Jurkat, Clone E6-1 (cell line): Measurements from ENCODE around the gene TMEM39A. TPM values are rescaled to one million over a fixed set of nuclear protein-coding genes. Genes with fewer than 3 reads are reported as not detected.

Experiments used
- DNase-seq: peaks from one replicate; pipeline ENCODE4 v3.0.0-alpha.2; 2011; ENCODE audit warnings: low read depth, low spot score
- H3K4me3 ChIP-seq: 2 replicates; pipeline ENCODE4 v1.5.1; 2011; ENCODE audit warnings: mild to moderate bottlenecking, low read length, control low read depth, moderate library complexity
- polyA plus RNA-seq: library from polyadenylated mRNA; unstranded; fragments of >200 nt; gene quantifications from one replicate; pipeline ENCODE4 v1.2.1, GENCODE V29; 2012; ENCODE audit warnings: missing spikeins; ENCODE audit not compliant: insufficient read length, insufficient read depth

The TMEM39A gene, protein sequence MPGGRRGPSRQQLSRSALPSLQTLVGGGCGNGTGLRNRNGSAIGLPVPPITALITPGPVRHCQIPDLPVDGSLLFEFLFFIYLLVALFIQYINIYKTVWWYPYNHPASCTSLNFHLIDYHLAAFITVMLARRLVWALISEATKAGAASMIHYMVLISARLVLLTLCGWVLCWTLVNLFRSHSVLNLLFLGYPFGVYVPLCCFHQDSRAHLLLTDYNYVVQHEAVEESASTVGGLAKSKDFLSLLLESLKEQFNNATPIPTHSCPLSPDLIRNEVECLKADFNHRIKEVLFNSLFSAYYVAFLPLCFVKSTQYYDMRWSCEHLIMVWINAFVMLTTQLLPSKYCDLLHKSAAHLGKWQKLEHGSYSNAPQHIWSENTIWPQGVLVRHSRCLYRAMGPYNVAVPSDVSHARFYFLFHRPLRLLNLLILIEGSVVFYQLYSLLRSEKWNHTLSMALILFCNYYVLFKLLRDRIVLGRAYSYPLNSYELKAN
- 29.3 TPM for polyA plus RNA-seq

GRCh38 chr3:119463171-119464169 lies at the start of gene TMEM39A:
Gene TMEM39A, minus strand, starts transcription at chr3:119463615. Its CDS starts 1,541 bp downstream, at chr3:119462074.
- H3K4me3 ChIP-seq = peak within 1 kb of the TSS; percentile 91
- DNase-seq = peak; percentile 94

DNA sequence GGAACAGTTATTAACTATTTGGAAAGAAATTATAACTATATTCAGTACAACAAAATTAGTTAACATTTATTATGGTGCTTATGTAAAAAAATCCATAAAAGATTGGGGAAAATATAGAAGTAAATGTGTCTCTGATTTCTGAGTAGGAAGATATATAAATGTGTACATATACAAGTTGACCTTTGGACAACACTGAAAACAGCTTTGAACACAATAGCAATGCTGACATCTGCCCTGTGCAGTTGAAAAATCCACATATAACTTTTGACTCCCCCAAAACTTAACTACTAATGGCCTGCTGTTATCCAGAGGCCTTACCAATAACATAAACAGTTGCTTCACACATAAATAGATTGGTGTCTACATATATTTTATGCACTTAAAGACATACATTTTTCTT lies 47.3 kb upstream of the TMEM39A start:
- no peak overlapping the region for H3K4me3 ChIP-seq
- DNase-seq = no peak

DNA sequence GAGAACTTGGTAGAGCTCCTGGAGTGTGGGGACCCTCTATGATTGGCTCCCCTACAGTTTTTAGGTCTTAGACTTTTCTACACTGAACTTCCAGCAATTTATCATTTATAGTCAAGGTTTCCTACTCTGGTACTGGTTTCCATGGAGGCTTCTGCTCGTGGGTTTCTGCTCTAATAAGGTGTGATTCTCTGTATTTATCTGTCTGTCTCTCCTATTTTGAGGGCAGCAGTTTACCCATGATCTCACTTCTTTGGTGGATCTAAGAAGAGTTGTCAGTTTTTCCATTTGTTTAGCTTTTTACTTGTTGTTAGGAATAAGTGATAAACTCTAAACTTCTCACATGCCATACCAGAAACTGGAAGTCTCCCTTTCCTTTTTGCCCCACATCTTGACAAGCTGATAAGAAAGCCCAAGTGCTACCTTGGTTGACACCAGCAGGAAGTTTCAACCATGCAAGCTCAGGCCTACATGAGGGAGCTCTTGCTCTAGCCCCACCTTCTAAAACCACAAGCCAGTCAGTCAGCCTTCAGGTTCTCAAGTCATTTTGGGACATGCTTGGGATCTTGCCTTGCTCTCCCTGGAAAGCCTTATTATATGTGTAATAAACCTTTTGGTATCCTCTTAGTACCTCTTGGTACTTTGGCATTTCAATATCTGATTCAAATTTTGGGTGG lies 44.9 kb upstream of the TMEM39A start:
- peak; percentile 81 for DNase-seq
- no peak overlapping the region for H3K4me3 ChIP-seq

GRCh38 chr3:119507404-119507803 lies 44.0 kb upstream of the TMEM39A start:
- H3K4me3 ChIP-seq = no peak overlapping the region
- DNase-seq = no peak

DNA sequence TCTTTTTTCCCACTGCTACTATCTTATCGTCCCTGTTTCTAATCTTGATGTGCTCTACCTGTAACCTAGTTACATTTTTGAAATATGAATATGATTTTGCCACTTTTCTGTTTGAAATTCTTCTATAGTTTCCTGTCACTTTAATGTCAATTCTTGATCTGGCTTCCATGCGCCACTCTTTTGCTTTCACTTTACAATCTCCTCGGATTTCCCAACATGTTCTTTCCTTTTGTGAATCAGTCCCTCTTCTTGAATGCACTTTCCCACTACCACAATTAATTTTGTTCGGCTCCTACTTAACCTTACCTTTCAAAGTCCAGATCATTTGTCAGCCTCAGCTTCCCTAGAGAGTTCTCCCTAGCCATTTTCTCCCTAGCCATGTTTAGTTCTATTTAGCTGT lies 43.2 kb upstream of the TMEM39A start:
- peak overlapping the region; percentile 30 for H3K4me3 ChIP-seq
- peak; percentile 6 for DNase-seq

- no peak for DNase-seq
- no peak overlapping the region for H3K4me3 ChIP-seq
Measured at GRCh38 chr3:119500901-119501300, 37.5 kb upstream of the TMEM39A start.

DNA sequence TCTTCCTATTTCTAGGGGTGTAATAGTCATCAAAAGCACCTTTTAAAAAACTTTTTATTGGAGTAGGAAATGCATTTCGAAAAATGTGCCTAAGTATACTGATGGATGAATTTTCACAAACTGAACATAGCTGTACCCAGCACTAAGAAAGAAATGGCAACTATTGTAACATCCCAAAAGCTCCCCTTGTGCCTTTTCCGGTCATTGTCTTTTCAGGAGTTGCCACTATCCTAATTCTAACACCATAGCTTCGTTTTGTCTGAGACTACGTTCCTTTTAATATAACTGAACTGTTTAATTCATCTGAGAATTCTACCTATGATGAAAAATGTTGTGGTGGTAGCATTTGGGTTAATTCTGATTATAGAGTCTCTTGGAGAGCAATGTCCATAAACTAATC lies 36.9 kb upstream of the TMEM39A start:
- H3K4me3 ChIP-seq = no peak overlapping the region
- DNase-seq = no peak

DNA sequence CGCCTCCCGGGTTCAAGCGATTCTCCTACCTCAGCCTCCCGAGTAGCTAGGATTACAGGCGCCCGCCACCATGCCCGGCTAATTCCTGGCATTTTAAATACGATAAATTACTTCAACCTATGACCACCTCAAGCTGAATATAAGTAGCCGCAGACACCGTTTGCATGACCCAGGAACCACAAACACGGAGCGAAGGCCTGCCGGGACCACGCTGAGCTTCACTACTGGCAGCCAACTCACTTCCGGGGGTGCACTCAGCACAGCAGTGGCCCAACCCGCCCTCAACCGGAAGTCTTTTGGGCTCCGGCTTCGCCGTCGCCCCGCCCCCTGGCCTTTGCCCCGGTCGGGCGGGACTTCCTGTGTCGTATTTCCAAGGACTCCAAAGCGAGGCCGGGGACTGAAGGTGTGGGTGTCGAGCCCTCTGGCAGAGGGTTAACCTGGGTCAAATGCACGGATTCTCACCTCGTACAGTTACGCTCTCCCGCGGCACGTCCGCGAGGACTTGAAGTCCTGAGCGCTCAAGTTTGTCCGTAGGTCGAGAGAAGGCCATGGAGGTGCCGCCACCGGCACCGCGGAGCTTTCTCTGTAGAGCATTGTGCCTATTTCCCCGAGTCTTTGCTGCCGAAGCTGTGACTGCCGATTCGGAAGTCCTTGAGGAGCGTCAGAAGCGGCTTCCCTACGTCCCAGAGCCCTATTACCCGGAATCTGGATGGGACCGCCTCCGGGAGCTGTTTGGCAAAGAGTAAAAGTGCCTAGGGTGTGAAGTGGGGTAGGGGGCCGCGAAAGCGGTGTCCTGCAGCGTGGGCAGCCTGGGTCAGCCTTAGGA lies 35.0 kb upstream of the TMEM39A start, which contains the start of gene TIMMDC1:
TIMMDC1 (plus strand) TSS at position 362 of the 826 bp plus-strand sequence; CDS start at position 549, 187 bp downstream.
- peak; percentile 95 for DNase-seq
- peak within 1 kb of the TSS; percentile 98 for H3K4me3 ChIP-seq

GRCh38 chr3:119497820-119498185 lies 34.4 kb upstream of the TMEM39A start:
- DNase-seq = peak; percentile 11
- H3K4me3 ChIP-seq = peak overlapping the region; percentile 98

GRCh38 chr3:119494597-119494996 lies 31.2 kb upstream of the TMEM39A start:
- DNase-seq = no peak
- no peak overlapping the region for H3K4me3 ChIP-seq

- no peak overlapping the region for H3K4me3 ChIP-seq
- no peak for DNase-seq
Measured at GRCh38 chr3:119492810-119493209, 29.4 kb upstream of the TMEM39A start.

- no peak overlapping the region for H3K4me3 ChIP-seq
- DNase-seq = no peak
Measured at GRCh38 chr3:119492128-119492527, 28.7 kb upstream of the TMEM39A start.

DNA sequence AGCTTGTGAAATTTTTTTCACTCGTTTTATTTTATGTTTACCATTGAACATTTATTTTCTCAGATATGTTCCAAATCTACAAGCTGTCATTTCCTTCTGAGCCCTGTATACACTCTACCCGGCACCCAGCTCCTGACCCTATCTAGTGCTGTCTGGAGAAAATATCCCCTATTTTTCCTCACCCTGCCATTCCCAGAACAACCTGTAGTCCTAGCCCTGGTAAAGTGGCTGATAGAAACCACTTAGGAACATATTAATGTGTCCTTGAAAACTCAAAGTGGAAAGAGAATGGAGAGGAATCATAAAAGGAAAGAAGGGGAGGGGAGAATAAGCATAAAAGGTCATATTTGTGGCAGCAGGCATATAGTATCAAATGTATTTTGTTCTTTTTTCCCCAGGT lies 26.7 kb upstream of the TMEM39A start:
- no peak for DNase-seq

DNA sequence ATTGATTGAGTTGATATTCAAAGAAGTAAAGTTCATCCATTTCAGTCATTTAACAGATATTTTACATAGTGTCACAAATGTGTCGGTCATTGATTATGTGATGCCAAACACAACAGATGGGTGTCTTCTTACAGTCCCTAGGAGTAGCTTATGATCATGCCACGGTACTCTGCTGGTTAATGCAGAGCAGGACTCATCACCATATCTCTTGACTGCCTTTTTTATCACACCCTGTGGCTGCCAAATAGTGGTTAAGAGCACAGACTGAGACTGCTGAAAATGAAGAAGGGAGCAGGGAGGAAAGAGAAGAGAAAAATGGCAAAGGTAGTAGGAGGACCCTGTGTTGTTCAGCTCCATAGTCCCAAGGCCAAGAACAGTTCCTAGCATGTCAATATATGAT lies 22.1 kb upstream of the TMEM39A start:
- no peak for DNase-seq
- no peak overlapping the region for H3K4me3 ChIP-seq

More for the DNA sequence above, 26.7 kb upstream of the TMEM39A start:
- H3K4me3 ChIP-seq = no peak overlapping the region

DNA sequence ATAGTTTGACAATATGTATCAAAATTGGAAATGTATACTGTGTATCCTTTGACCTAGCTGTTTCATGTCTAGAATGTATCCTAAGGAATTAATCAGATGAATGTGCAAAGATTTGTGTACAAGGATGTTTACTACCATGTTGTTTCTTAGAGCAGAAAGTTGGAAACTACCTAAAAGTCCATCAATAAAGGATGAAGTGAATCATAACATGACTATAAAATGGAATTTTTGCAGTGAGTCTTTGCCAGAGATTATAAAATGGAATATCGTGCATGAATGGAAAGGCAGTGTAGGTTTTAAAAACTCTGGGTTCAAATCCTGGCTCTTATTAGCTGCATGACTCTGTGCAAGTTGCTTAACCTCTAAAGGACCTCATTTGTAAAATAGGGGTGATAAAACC lies 19.7 kb upstream of the TMEM39A start:
- no peak overlapping the region for H3K4me3 ChIP-seq
- DNase-seq = no peak

DNA sequence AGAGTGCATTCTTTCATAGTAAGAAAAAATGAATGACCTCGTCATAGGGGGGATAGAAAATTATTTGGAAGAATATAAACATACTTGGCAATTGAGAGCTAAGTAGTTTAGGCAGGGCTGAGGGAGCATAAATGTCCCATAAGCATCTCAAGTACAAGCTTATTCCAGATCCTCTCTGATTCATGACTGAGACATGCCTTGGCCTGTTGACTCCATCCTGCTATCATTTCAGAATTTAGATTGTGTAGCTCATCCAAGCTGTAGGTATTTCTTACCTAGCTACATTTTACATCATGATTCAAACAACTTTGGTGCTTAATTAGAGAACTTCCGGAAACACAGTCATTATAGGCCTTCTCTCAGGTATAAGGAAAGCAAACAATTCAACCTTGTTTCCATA lies 17.7 kb upstream of the TMEM39A start:
- no peak for DNase-seq
- no peak overlapping the region for H3K4me3 ChIP-seq

DNA sequence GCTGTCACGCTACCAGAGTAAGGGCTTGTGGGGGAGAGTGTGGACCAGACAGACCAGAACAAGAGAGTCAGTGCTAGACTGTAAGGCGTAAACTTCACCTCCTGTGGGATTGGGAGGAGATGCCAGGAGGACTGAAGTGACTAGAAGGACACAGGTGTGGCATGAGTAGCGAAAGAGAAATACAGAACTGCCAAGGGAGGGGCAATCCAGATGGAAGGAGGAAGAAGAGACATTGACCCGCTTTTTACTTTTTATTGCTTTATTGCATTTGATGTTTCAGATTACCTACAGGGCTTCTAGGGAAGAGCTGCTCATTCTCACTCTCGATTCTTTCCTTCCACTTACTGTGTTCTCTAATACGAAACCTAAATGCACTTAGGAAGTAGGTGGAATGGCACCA lies 7.5 kb upstream of the TMEM39A start:
- DNase-seq = no peak

More for the DNA sequence above, 7.5 kb upstream of the TMEM39A start:
- no peak overlapping the region for H3K4me3 ChIP-seq
